NT2/D1 (cell line): ENCODE data around the gene DOK6.

Experiments used
- DNase-seq: peaks from one replicate; pipeline ENCODE4 v3.0.0-alpha.2; 2011; ENCODE audit warnings: low read depth, low spot score
- H3K27me3 ChIP-seq: 2 replicates; pipeline ENCODE4 v1.6.0; 2011; ENCODE audit warnings: mild to moderate bottlenecking; ENCODE audit not compliant: insufficient read length, insufficient read depth
- H3K36me3 ChIP-seq: 2 replicates; pipeline ENCODE4 v1.6.1; 2011; ENCODE audit warnings: mild to moderate bottlenecking, low read length, mixed read lengths; ENCODE audit not compliant: insufficient read depth, insufficient read length
- H3K4me1 ChIP-seq: 2 replicates; pipeline ENCODE4 v1.5.1; 2011; ENCODE audit not compliant: insufficient read depth, insufficient read length
- H3K4me3 ChIP-seq: 2 replicates; pipeline ENCODE4 v1.5.1; 2011; ENCODE audit warnings: low read depth; ENCODE audit not compliant: insufficient read length
- H3K9ac ChIP-seq: 2 replicates; pipeline ENCODE4 v1.6.0; 2011; ENCODE audit warnings: low read depth; ENCODE audit not compliant: insufficient read length
- H3K9me3 ChIP-seq: 2 replicates; pipeline ENCODE4 v1.5.1; 2011; ENCODE audit warnings: mild to moderate bottlenecking, low read length; ENCODE audit not compliant: insufficient read depth
- SUZ12 ChIP-seq: IDR thresholded peaks from 2 replicates; pipeline ENCODE4 v1.6.1; 2011; ENCODE audit not compliant: insufficient read length, insufficient read depth; ENCODE audit errors: extremely low read depth
- YY1 ChIP-seq: IDR thresholded peaks from 2 replicates; pipeline ENCODE4 v1.6.1; 2011; ENCODE audit not compliant: insufficient read length, insufficient read depth
- ZNF274 ChIP-seq: IDR thresholded peaks from 2 replicates; pipeline ENCODE4 v1.6.1; 2011; ENCODE audit warnings: mild to moderate bottlenecking, low read depth, low read length

DOK6 gene

DNA sequence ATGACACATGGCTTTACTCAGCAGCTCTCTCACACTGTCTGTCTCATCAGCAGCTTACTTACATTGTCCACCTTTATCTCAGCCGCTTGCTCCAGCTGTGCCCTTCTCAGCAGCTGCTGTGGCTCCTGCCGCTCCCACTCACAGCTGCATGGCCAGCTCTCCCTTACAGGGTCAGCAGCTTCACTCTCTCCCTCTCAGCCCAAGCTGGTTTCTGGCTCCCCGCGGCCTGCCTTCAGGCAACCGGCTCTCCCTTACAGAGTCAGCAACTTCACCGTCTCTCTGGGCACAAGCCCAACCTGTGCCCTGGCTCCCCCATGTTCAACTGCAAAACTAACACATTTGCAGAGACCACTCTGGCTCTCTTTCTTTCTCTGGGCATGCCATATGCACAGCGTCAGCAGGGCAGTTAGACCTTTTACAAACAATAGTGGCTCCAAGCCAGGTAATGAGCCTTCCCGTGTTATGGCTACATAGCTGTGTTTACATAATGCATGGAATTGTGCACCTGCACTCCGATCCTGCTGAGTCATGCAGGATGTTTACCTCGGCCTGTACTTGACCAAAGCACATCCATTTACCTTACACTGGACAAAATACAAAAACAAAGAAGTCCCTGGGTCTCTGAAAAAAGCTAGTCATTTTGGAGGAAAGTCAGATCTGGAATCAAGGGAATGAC lies 167.3 kb downstream of the DOK6 start:
- no peaks in the 10 kb centered on the region for H3K27me3 ChIP-seq
- H3K9ac ChIP-seq = no peak overlapping the region
- peaks cover 9% of the 10 kb centered on the region; the same call in 1 of the 2 replicates for H3K9me3 ChIP-seq
- TF ChIP-seq ZNF274 = no peak
- no peak for TF ChIP-seq YY1
- no peak for TF ChIP-seq SUZ12
- H3K4me3 ChIP-seq = no peak overlapping the region
- H3K4me1 ChIP-seq = no peaks in the 10 kb centered on the region
- no peaks in the 10 kb centered on the region for H3K36me3 ChIP-seq
- DNase-seq = no peak

DNA sequence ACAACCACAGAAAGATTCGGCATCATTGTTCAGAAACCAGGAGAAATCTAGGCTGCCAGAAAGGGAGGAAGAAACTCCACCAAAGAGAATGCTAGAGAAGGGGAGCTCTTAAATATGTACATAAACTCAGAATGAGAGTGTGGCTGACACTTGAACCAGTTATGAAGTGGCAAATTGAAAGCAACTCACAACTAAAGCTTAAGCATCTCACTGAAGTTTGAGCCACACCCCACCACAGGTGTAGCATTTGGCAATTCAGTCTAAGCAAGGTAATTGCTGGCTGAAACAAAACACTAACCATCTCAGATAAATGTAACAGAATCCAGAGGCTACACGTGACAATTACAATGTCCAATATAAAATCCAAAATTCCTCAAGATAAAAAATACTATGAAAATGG lies 168.4 kb downstream of the DOK6 start:
- peaks cover 9% of the 10 kb centered on the region; the same call in 1 of the 2 replicates for H3K9me3 ChIP-seq

DNA sequence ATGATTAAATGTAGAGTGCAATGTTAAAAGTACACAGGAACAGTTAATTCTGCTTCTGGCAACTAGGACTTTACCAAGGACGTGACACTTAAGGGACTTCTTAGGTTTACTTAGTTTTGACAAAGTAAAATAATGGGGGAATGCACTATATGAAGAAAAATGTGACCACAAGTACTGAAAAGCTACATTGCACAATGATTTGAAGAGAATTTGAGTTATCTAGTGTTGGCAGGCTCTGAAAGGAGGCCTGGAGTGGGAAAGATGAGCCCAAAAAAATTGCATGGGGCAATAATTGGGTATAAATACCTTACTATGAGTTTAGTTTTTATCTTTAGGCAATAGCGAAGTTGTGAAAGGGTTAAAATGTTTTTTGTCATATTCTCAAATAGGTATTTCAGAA lies 173.7 kb downstream of the DOK6 start:
- Histone ChIP-seq H3K27me3 (no peaks in the 10 kb centered on the region), H3K36me3 (no peaks in the 10 kb centered on the region), H3K9me3 (no peaks in the 10 kb centered on the region), H3K4me3 (no peak overlapping the region), H3K4me1 (no peaks in the 10 kb centered on the region), H3K9ac (no peak overlapping the region)
- TF ChIP-seq SUZ12 = no peak
- TF ChIP-seq YY1 = no peak
- TF ChIP-seq ZNF274 = no peak
- DNase-seq = no peak

More for the DNA sequence above, 168.4 kb downstream of the DOK6 start:
- Histone ChIP-seq H3K4me1 (no peaks in the 10 kb centered on the region), H3K4me3 (no peak overlapping the region), H3K27me3 (no peaks in the 10 kb centered on the region), H3K36me3 (no peaks in the 10 kb centered on the region), H3K9ac (no peak overlapping the region)
- DNase-seq = no peak
- TF ChIP-seq YY1 (no peak), SUZ12 (no peak), ZNF274 (no peak)

DNA sequence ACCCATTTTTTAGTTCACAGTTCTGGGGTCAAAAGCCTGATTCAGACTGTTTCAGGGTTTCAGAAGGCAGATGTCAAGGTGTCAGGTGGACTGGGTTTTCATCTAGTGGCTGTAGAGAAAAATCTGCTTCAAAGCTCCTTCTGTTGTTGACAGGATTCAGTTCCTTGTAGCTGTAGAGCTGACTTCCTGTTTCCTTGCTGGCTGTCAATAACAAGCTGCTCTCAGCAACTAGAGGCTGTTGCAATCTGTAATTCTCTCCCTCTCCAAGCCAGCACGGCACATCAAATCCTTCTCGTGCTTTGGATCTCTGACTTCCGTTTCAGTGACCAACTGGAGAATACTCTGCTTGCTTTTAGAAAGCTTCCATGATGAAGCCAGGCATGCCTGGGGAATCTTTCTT lies 179.4 kb downstream of the DOK6 start:
- Histone ChIP-seq H3K27me3 (no peaks in the 10 kb centered on the region), H3K9me3 (no peaks in the 10 kb centered on the region), H3K4me3 (no peak overlapping the region), H3K36me3 (no peaks in the 10 kb centered on the region), H3K9ac (no peak overlapping the region), H3K4me1 (no peaks in the 10 kb centered on the region)
- no peak for DNase-seq
- TF ChIP-seq SUZ12 (no peak), ZNF274 (no peak), YY1 (no peak)

DNA sequence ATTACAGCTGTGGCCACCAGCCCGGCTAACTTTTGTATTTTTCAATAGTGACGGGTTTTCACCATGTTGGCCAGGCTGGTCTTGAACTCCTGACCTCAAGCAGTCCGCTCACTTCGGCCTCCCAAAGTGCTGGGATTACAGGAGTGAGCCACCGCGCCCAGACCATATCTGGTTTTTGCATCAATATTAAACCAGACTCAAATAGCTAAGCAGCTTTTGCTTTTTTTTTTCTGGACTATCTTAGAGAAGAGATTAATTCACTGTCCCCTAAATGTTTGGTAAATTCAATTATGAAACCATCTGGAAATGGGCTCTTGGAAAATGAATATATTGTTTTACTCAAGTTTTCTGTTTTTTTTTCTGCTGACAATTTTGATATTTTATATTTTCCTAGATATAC lies 183.7 kb downstream of the DOK6 start:
- Histone ChIP-seq H3K9ac (no peak overlapping the region), H3K4me1 (no peaks in the 10 kb centered on the region), H3K4me3 (no peak overlapping the region), H3K27me3 (no peaks in the 10 kb centered on the region), H3K9me3 (no peaks in the 10 kb centered on the region), H3K36me3 (no peaks in the 10 kb centered on the region)
- DNase-seq = no peak
- no peak for TF ChIP-seq YY1
- no peak for TF ChIP-seq SUZ12
- no peak for TF ChIP-seq ZNF274

DNA sequence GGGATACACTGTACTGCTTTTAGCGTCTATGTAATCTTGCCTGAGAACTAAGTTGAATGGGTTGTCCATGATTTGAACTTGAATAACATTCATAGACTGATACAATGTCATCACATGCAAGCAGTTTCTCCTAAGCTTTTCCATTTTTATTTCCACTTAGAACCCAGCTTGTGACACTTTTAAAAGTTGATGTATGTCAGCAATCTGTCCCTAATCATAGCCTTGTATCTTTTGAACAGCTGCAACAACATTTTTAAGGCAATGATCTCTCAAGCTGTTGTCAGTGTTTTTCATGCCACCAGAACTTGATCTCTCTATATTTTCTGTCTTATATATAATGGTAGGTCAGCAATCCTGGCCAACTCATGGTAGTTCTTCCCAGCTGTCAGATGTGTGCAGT lies 185.0 kb downstream of the DOK6 start:
- DNase-seq = no peak
- H3K9me3 ChIP-seq = no peaks in the 10 kb centered on the region
- no peaks in the 10 kb centered on the region for H3K4me1 ChIP-seq
- no peak for TF ChIP-seq SUZ12
- TF ChIP-seq ZNF274 = no peak
- no peaks in the 10 kb centered on the region for H3K27me3 ChIP-seq
- H3K9ac ChIP-seq = no peak overlapping the region
- no peak overlapping the region for H3K4me3 ChIP-seq
- no peaks in the 10 kb centered on the region for H3K36me3 ChIP-seq

DNA sequence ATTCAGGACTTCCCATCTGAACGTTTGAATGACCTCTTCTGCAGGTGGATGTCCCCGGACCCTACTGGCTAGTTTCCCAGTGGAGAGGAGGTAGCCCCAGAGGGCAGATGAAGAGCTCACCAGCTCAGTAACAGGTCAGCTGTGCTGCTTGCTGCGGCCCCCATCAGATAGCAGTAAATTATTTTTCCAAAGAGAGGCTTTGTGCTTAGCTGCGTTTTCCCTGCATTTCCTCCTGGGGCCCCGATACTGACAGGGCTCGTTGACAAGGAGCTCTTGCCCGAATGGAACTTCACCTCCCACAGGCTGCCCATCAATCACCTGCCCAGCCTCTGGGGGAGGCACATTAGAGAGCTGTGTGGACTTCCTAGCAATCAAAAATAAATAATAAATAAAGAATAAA lies 185.8 kb downstream of the DOK6 start:
- Histone ChIP-seq H3K9me3 (no peaks in the 10 kb centered on the region), H3K4me1 (no peaks in the 10 kb centered on the region), H3K4me3 (no peak overlapping the region), H3K9ac (no peak overlapping the region), H3K36me3 (no peaks in the 10 kb centered on the region), H3K27me3 (no peaks in the 10 kb centered on the region)
- TF ChIP-seq ZNF274 (no peak), YY1 (no peak), SUZ12 (no peak)
- no peak for DNase-seq

DNA sequence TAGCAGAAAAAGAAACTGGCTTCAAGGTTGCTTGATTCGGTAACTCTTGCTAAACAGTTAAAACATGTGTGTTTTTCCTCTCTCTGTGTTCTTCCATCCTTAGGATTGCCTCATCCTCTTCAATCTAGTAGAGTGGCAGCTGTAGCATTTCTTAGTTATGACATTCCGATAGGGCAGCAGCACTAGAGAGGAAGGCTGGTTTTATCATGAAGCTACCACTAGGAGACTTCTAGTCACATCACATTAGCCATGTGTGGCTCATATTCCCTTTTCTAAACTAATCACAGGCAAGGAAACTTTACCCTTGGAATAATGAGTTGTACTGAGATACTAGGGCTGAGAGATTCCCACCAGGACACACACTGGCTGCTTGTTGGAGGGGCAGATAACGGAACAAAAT lies 187.6 kb downstream of the DOK6 start:
- H3K9ac ChIP-seq = no peak overlapping the region
- no peaks in the 10 kb centered on the region for H3K27me3 ChIP-seq
- H3K4me3 ChIP-seq = no peak overlapping the region
- TF ChIP-seq SUZ12 = no peak
- TF ChIP-seq YY1 = no peak
- TF ChIP-seq ZNF274 = no peak
- DNase-seq = no peak
- no peaks in the 10 kb centered on the region for H3K36me3 ChIP-seq
- no peaks in the 10 kb centered on the region for H3K9me3 ChIP-seq
- H3K4me1 ChIP-seq = no peaks in the 10 kb centered on the region
